Measurements from ENCODE around the gene ZBTB2. TPM values are rescaled to one million over a fixed set of nuclear protein-coding genes. Genes with fewer than 3 reads are reported as not detected.

Gene ZBTB2, protein sequence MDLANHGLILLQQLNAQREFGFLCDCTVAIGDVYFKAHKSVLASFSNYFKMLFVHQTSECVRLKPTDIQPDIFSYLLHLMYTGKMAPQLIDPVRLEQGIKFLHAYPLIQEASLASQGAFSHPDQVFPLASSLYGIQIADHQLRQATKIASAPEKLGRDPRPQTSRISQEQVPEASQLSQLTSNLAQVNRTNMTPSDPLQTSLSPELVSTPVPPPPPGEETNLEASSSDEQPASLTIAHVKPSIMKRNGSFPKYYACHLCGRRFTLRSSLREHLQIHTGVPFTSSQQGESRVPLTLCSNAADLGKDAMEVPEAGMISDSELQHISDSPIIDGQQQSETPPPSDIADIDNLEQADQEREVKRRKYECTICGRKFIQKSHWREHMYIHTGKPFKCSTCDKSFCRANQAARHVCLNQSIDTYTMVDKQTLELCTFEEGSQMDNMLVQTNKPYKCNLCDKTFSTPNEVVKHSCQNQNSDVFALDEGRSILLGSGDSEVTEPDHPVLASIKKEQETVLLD
- 1 to 10 TPM; 4.8 to 7.9 TPM for total RNA-seq

DNA sequence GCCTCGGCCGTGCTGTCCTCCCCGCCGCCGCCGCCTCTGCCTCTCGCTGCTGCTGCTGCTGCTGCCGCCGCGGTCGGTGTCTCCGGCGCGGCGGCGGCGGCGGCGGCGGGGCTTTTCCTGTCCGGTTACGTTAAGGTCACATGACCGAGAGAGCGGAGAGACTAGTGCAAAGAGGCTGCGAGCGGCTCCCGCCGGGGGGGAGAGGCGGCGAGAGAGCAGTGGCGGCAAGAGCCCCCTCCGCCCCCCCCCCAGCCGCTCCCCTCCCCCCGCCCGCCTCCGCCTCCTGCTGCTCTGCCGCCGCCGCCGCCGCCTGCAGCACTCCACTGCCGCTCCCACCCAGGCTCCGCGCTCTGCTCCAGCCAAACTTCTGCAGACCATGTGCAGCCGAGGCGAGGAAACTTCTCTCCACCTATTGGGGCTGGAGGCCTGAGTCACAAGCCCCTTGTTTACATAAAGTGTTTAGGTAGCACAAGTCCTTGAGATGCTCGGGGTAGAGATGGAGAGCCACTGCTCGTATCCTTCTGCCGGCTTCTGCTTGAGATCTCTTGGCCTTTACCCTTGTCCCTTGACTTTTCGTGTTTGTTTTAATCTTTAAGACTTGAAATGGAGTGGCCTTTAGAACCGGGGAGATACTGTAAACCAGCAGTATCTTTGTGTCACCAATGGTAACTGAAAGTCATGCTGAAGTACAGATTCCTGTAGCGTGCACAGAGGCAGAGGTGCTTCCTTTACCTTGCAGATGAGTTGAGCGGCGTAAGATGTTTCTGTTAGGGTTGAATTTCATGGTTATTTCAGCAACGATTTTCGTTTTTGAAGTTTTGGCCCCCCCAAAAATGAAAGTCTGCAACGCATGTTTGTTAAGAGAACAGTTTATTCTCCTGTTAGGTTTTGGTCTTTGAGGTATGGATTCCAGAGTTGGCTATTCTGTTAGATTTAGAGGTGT lies at the start of gene ZBTB2:
TSS of gene ZBTB2 (minus strand) at position 89 of the 943 bp plus-strand sequence. CDS start 17,922 bp downstream, outside the sequence.
- DNase-seq (ENCODE audit: low spot score), result peak; percentile 74
- no peaks in the 10 kb centered on the region for H3K9me3 ChIP-seq
- peaks cover 0 to 61% of the 10 kb centered on the region in 2 donors for H3K4me1 ChIP-seq
- no peaks in the 10 kb centered on the region for H3K27me3 ChIP-seq
- H3K36me3 ChIP-seq, result no peaks in the 10 kb centered on the region
- peak within 1 kb of the TSS; percentile 85 to 91 for H3K4me3 ChIP-seq
- no peak for TF ChIP-seq CTCF (IDR thresholded peaks at IDR 0.05)
- H3K27ac ChIP-seq, result peak within 1 kb of the TSS; percentile 100

- no peaks in the 10 kb centered on the region for H3K36me3 ChIP-seq
- peak overlapping the region; percentile 8 to 12 for H3K27ac ChIP-seq
- H3K4me3 ChIP-seq, result no peak overlapping the region
- peak in 1 of 2 donors; percentile 55 for TF ChIP-seq CTCF (IDR thresholded peaks at IDR 0.05)
- H3K4me1 ChIP-seq, result peaks cover 0 to 34% of the 10 kb centered on the region in 2 donors
- H3K9me3 ChIP-seq, result no peaks in the 10 kb centered on the region
- DNase-seq (ENCODE audit: low spot score), result no peak
- H3K27me3 ChIP-seq, result no peaks in the 10 kb centered on the region
These were observed 49.6 kb upstream of the ZBTB2 start for GRCh38 chr6:151440930-151441329.

DNA sequence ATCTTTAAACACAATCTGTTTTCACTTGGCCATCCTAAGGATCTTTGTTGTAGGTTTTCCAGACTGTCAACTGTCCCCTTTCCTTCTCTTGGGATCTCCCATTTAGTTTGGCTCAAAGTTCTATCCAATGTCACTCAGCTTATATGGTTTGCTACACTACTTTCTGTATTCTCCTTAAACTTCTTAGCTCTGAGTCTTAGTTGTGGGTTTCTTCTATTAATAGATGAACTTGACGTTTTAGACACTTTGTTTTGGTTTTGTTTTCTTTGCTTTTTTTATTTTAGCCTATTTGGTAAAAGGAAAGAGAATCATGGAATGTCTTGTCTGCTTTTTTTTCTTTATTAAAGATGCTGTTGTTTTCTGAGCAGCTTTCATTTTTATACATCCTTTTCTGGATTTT lies 49.1 kb upstream of the ZBTB2 start:
- no peak for TF ChIP-seq CTCF (IDR thresholded peaks at IDR 0.05)
- DNase-seq (ENCODE audit: low spot score), result no peak
- Histone ChIP-seq H3K4me1 (peaks cover 0 to 30% of the 10 kb centered on the region in 2 donors), H3K27me3 (no peaks in the 10 kb centered on the region), H3K36me3 (no peaks in the 10 kb centered on the region), H3K4me3 (no peak overlapping the region), H3K9me3 (no peaks in the 10 kb centered on the region), H3K27ac (peak overlapping the region; percentile 8 to 12)

DNA sequence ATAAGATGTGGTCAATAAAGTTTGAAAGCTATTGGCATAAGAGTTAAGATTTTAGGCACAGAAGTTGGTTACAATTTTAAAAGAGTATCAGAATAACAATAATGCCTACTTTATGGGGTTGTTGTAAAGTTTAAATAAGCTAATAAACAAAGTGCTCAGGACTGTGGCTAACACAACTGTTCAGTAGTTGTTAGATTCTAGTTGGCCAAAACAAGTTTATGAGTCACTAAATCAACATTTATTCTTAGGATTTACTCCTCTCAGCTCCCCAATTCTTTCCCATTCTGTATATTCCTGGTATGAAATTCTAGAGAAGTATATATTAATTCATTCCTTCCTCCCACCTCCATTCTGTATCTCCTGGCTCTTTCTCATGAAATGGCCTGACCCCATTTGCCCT lies 46.0 kb upstream of the ZBTB2 start:
- Histone ChIP-seq H3K9me3 (no peaks in the 10 kb centered on the region), H3K36me3 (no peaks in the 10 kb centered on the region), H3K4me3 (no peak overlapping the region), H3K4me1 (peaks cover 0 to 24% of the 10 kb centered on the region in 2 donors), H3K27ac (no peak overlapping the region), H3K27me3 (no peaks in the 10 kb centered on the region)
- DNase-seq (ENCODE audit: low spot score), result no peak
- TF ChIP-seq CTCF (IDR thresholded peaks at IDR 0.05), result no peak

DNA sequence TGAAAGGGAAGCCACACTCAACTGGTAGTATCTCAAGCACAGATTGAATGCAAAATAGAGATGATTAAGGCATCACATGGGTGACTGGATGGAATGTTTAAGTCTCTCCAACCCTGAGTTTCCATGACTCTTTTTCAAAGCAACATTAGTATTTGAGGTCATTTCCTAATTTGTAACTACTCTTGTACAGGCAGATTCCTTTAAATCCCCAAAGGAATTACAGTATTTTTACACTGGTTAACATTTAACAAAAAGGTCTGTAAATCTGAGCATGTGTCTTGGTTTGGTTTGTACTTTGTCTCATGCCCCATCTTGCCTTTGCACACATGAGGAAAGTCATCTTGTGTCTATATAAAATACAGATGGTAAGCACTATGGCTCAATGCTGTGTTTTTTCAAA lies 45.4 kb upstream of the ZBTB2 start:
- Histone ChIP-seq H3K9me3 (no peaks in the 10 kb centered on the region), H3K27me3 (no peaks in the 10 kb centered on the region), H3K4me1 (peaks cover 0 to 24% of the 10 kb centered on the region in 2 donors), H3K27ac (no peak overlapping the region), H3K4me3 (no peak overlapping the region), H3K36me3 (peaks cover under 1% of the 10 kb centered on the region)
- no peak for TF ChIP-seq CTCF (IDR thresholded peaks at IDR 0.05)
- no peak for DNase-seq (ENCODE audit: low spot score)

Data from right atrium auricular region (tissue), 2 donors.